Activated CD8-positive, alpha-beta memory T cell treated with anti-CD3 and anti-CD28 coated beads for 1 hour (primary cell): ENCODE data around the gene SLC35A1.

Experiments
- DNase-seq, 2 donors: peaks; one replicate each; pipeline ENCODE4 v3.0.0-alpha.2; 2020; ENCODE audit warnings: low read depth in 1 of 2; ENCODE audit errors: extremely low read depth in 1 of 2

The SLC35A1 gene

DNA sequence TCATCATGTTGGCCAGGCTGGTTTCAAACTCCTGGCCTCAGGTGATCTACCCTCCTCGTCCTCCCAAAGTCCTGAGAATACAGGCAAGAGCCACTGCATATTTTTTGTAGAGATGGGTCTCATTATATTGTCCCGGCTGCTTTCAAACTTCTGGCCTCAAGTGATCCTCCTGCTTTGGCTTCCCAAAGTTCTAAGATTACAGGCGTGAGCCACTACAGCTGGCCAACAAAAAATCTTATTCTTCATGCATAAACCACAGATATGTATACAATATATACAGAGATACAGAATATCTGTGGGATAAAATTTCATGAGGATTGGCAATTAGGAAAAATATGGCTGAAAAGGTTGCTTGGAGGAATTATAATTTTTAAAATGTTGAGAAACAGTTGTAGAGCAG is 49.9 kb downstream of the SLC35A1 start:
- no peak for DNase-seq

DNA sequence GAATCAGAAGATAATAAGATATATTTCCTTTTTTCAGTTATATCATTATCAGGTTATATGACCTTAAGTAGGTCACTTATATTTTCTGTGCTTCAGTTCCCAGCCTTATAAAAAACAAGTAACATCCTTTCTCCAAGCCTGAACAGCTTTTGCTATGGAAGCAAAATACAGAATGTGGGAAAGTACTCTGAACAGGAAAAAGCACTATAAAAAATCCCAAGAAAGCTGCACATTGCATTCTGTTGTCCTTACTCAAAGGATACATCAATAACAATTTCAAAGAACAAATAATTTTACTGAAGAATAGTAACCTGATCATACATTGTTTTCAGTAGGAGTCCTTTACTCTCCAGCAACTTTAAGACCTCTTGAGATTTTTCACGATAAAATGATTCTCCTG is 56.4 kb downstream of the SLC35A1 start:
- DNase-seq, result no peak

DNA sequence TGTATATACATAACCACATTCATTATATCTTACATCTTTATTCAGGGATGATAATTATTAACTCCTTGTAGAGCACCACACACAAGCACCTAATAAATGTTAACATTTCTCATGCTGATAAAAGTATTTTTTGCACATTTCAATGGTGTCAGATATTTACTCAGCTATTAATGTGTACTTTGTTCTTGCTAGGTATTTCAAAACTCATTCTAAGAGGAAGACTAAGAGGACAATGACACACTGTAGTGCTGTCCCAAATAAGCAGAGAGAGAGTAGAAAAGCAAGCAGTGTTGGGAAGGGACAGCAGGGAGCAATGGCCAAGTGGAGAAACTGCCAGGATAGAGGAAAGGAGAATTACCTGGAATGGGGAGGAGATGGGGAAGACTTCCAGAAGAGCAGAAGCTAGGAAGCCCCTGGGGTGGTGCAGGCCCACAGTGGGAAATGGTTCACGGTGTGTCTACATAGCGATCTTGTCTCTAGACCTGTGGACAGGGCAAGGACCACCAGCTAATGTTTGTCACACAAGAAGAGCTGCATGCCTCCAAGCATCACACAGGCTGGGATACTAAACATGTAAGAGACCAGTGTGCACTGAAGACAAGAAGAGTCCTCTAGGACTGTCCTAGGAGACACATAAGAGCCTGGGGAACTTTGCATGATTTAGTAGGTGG is 61.7 kb downstream of the SLC35A1 start:
- no peak for DNase-seq

DNA sequence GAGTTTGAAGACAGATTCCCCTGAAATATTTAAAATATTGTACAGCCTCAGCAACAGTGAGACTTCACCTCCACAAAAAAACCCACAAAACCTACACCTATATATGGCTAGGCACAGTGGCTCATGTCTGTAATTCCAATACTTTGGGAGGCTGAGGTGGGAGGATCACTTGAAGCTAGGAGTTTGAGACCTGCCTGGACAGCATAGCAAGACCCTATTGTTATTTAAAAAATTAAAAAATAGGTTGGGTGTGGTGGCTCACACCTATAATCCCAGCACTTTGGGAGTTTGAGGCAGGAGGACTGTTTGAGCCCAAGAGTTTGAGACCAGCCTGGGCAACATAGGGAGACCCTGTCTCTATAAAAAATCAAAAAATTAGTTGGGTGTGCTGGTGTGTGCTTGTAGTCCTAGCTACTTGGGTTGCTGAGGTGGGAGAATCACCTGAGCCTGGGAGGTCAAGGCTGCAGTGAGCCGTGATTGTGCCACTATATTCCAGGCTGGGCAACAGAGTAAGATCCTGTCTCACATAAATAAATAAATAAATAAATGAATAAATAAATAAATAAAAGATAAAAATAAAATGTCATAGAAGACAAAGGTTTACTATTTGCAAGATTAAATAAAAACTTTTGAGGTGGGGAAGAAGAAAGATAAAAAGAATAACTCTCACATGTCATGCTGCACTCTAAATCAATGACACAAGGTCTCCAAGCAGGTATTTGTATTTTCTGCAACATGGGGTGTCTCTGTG is 65.9 kb downstream of the SLC35A1 start:
- no peak for DNase-seq

DNA sequence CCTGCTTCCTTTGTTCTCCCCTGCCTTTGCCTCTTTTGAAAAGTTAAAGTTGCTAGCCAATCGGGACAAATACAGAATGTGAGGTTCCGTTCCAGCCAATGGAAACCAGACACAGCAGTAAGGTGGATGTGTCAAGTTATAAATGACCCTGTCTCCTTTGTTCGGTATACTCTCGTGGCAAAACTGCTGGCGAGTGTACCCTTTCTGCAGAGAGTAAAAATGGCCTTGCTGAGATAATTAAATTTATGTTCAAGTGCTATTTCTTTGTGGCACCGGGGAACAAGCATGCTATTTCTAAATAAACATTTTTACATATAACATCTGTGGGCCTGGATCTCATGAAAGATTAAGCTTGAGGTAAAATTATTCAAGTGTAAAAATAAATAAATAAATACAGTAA is 66.8 kb downstream of the SLC35A1 start:
- no peak for DNase-seq

DNA sequence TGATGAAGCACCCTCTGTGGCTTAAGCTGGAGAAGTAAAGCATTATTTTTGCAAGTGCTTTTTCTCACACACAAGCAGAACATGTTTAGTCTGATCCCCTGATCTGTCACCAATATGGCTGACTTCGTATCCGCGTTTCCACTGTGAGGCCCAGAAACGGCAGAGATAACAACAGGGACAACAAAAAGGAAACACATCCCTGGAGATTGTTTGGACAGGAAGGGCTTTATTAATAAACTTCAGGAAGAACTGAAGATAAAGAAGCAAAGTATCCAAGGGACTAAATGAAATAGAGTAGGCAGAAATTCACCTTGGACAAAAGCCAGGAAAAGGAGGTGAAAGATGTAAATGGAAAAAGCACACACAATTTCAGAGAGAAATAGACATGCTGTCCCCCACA is 67.8 kb downstream of the SLC35A1 start:
- no peak for DNase-seq

DNA sequence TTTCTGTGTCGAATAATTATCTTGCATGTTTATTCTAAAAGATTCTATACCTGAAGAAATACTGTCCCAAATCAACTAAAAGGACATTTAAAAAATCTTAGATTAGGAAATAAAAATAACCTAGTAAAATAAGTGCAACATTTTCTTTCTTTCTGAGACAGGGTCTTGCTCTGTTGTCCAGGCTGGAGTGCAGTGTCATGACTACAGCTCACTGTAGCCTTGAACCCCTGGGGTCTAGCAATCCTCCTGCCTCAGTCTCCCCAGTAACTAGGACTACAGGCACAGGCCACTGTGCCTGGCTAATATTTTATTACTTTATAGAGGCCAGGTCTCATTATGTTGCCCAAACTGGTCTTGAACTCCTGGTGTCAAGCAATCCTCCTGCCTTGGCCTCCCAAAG is 68.3 kb downstream of the SLC35A1 start:
- no peak for DNase-seq

DNA sequence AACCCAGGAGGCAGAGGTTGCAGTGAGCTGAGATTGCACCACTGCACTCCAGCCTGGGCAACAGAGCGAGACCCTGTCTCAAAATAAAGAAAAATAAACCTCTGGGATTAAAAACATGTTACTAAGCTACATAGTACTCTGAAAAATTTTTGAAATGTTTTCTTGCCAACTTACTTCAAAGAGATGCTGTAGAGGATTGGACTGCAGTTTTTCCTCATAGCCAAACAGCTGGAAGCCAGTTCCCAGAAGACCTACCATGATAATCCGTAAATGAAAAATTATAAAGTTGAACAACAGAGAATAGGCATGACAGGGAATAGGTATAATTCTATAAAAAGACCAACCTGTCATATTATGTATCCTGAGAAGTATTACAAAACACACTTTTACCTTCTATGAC is 69.0 kb downstream of the SLC35A1 start:
- DNase-seq, result no peak

DNA sequence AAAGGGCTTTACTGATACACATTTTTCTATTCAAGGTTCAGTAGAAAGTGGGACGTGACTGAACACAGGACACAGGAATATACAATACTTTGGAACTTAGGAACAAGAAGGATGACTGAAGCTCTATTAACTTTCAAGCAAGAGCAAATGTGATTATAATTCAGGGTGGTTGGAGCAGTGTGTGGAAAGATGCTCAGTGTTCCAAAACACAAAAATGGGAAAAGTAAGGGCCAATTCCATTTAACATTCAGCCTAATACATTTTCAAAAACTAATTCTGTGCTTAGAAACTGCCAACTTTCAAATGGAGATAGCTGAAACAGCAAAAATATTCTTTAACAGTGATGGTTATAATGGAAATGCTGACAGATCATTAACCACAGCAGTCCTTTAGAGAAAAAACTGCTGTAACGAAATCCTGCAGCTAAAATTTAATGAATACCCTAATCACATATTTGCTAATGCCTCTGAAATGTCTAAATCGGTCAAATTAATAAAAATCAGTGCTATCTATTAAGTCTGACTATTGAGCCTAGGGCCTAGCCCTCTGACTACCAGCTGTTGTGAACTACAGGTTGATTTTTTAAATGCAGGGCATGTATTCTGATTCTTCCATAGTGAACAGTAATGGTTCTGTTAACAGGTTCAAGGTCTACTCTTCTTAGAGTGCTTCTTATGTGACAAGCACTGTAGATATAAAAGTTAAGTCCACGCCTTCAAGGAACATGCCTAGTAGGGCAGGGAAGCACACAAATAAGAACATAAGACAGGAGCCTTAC is 71.1 kb downstream of the SLC35A1 start:
- DNase-seq, result no peak

DNA sequence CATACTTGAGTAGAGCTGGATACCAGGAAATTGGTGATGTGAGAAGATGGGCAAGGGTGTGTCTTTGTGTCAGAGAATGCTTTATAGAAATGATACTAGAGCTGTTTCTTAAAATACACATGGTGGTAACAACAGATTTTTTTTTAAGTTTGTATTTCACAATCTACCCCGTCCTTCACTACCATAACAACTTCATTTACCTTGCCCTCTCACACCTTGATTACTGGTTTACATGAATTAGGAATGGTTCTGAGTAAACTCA is 71.6 kb downstream of the SLC35A1 start:
- no peak for DNase-seq

DNA sequence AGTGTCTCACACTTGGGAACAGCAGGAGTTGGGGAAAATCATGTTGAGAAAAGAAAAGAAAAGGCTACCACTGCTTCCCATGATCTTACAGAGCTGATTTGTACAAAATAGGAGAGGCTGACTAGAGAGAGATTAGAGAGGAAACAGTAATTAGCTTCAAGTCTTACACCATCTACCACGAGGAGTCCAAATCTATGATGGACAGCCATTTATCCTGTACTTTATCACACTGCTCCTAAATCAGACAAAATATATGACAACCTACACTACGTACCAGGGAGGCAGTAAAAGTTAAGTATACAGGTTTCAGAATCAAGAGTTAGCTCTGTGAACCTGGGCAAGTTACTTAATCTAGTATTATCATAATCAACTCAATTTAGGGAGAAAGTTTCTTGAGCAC is 79.0 kb downstream of the SLC35A1 start:
- no peak for DNase-seq

DNA sequence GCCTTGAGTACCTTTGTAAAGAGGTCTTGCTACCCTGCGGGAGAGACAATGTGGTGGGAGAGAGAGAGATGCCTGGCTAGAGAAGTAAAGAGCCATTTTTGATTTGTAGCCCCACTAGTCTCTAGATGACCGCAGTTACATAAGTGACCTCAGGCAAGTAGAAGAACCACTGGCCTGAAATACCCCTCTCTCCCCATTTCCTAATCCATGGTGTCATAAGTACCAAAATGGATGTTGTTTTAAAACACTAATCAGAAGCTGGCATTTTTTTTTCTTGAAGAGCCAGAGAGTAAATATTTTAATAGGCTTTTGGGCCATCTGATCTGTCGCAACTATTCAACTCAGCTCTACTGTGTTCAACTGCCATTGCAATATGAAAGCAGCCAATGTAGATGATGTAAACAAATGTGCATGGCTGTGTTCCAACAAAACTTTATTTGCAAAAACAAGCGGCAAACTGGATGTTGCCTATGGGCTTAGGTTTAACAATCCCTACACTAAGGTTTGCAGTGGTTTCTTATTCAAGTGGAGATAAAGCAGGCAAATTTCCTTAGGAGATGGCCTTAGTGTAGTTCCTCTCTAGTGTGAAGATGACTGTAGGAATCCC is 80.5 kb downstream of the SLC35A1 start:
- no peak for DNase-seq

DNA sequence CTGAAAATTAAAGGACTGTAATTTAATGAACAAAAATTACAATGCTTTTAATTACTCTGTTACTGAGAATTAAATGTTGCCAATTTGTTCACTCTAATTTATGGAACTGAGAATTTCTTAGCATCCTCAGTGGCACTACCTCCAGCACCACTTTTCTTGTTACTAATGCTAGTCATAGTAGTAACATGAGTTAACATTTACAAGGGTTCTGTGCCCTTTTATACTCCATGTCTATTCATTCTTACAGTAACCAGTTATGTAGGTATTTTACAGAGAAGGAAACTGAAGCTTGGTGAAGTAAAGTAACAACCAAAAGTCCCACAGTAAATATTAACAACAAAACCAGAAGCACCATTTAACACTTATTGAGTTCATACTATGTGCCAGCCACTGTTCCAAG is 82.7 kb downstream of the SLC35A1 start:
- DNase-seq, result no peak

DNA sequence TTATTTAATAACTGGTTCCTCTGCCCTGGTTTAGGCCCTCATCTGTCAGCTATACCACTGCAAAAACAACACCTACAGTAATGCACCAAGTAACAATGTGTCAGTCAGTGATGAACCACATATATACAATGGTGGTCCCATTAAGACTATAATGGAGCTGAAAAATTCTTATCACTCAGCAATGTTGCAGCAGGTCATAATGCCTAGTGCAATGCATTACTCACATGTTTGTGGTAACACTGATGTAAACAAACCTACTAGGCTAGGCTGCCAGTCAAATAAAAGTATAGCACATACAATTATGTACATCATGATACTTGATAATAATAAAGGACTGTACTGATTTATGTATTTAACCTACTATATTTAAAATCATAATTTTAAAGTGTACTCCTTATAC is 85.7 kb downstream of the SLC35A1 start:
- DNase-seq, result no peak

DNA sequence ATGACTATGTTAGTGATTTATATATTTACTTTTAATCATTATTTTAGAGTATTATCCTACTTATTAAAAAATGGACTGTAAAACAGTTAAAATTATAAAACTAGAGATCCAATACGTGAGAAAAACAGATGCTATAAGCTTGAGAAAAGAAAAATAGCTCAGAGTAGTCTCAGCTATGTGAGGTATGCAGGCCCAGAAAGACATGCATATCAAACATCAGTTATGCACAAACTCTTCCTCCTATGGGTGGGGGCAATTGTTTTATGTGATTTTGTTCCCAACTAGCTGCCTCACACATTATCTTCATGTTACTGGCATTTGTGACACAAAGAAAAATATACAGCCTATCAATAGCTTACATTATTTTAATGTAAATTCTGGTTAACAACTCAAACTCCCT is 88.2 kb downstream of the SLC35A1 start:
- DNase-seq, result no peak
